ENCODE measurements around the gene IKZF5. TPM values are rescaled to one million over a fixed set of nuclear protein-coding genes. Genes with fewer than 3 reads are reported as not detected.
A peak's percentile ranks its signal among the peaks of the same experiment; 100 is the strongest.

IKZF5 gene
- total and polyA plus RNA-seq, 9 of the 15 experiments (the other 6 are each of a cell fraction or from before 2014, with no cell fraction given) = 3.8 to 19.6 (median 12.4) TPM

- TF ChIP-seq SIX5 (IDR thresholded peaks at IDR 0.05; ENCODE audit: borderline replicate concordance in 1 of 2, insufficient read depth in 1 of 2, low read depth in 1 of 2, low read length in 2 of 2) (no peak), ZNF280A (IDR thresholded peaks at IDR 0.05; ENCODE audit: low read depth, partially characterized antibody) (no peak), NCOA4 (IDR thresholded peaks at IDR 0.05; ENCODE audit: partially characterized antibody) (no peak), NR4A1 (CRISPR knock-in tag; IDR thresholded peaks at IDR 0.05) (no peak), NR4A1 (tag; IDR thresholded peaks at IDR 0.05) (no peak), FUS (optimal IDR thresholded peaks at IDR 0.05; ENCODE audit: low read depth, low read length) (no peak), ZNF395 (CRISPR knock-in tag; IDR thresholded peaks at IDR 0.05) (peak; percentile 55; the same call in 1 of the 2 replicates), TRIM25 (IDR thresholded peaks at IDR 0.05; ENCODE audit: borderline replicate concordance) (no peak), KAT7 (CRISPR knock-in tag; IDR thresholded peaks at IDR 0.05; ENCODE audit: borderline replicate concordance) (peak; percentile 82), NFXL1 (CRISPR knock-in tag; IDR thresholded peaks at IDR 0.05) (no peak), ID3 (CRISPR knock-in tag; IDR thresholded peaks at IDR 0.05) (no peak), ID3 (tag; IDR thresholded peaks at IDR 0.05) (no peak), THRB (CRISPR knock-in tag; conservative IDR thresholded peaks at IDR 0.05) (no peak), SIN3B (IDR thresholded peaks at IDR 0.05; ENCODE audit: low read depth) (peak; percentile 55; the same call in 1 of the 2 replicates), ETV6 (IDR thresholded peaks at IDR 0.05; ENCODE audit: borderline replicate concordance in 1 of 2, low read depth in 2 of 2, low read length in 1 of 2) (no peak), ETV6 (CRISPR knock-in tag; IDR thresholded peaks at IDR 0.05; ENCODE audit: borderline replicate concordance) (peak; percentile 78; the same call in 1 of the 2 replicates), MBD1 (CRISPR knock-in tag; IDR thresholded peaks at IDR 0.05) (peak; percentile 11; the same call in 1 of the 2 replicates), NRF1 (conservative IDR thresholded peaks at IDR 0.05 in 1 of 2, IDR thresholded peaks at IDR 0.05 in 1 of 2) (peak; percentile 99 to 100)
Measured at GRCh38 chr10:122953902-122954730, 54.5 kb downstream of the IKZF5 start, which contains the start of gene C10orf88 (continued).

All from K562 (cell line).